Right lobe of liver (tissue), 6 donors: ENCODE measurements around the gene LDLRAD4. TPM values are rescaled to one million over a fixed set of nuclear protein-coding genes. Genes with fewer than 3 reads are reported as not detected.

Experiments used
- ATAC-seq, 4 donors: fragments of 200-7000 bp; cut with Tn5 transposase; one replicate each; pipeline ENCODE4 v1.9.1; 2020; ENCODE audit warnings: mild to moderate bottlenecking in 4 of 4, moderate library complexity in 4 of 4
- DNase-seq, 3 donors: peaks; one replicate each; pipeline ENCODE4 v3.0.0-alpha.2; 2020
- H3K27ac ChIP-seq, 3 donors: fragments of 200-600 bp; one replicate each; pipeline ENCODE4 v1.8.0; 2022
- H3K27me3 ChIP-seq, 2 donors: fragments of 200-600 bp; one replicate each; pipeline ENCODE4 v1.8.0; 2022
- H3K36me3 ChIP-seq, 4 donors: fragments of 200-600 bp; sonication (generic) in 1 of 4; one replicate each; pipeline versions ENCODE4 v1.5.1 to v1.8.0; 2017 to 2022; ENCODE audit warnings: control low read depth in 1 of 4
- H3K4me1 ChIP-seq, 4 donors: fragments of 200-600 bp; sonication (generic) in 1 of 4; one replicate each; pipeline versions ENCODE4 v1.5.1 to v1.8.0; 2017 to 2022; ENCODE audit warnings: control low read depth in 1 of 4
- H3K4me3 ChIP-seq, 3 donors: fragments of 200-600 bp; one replicate each; pipeline ENCODE4 v1.8.0; 2022
- H3K9me3 ChIP-seq, 4 donors: fragments of 200-600 bp; sonication (generic) in 1 of 4; one replicate each; pipeline versions ENCODE4 v1.5.1 to v1.8.0; 2017 to 2022; ENCODE audit warnings: control low read depth in 1 of 4
- CTCF ChIP-seq, 4 donors: fragments of 200-600 bp in 3 of 4; fragments of 450-650 bp in 1 of 4; IDR thresholded peaks; one replicate each; pipeline versions ENCODE4 v1.5.1 to v1.8.0; 2016 to 2022; ENCODE audit warnings: antibody characterized with exemption in 4 of 4, mild to moderate bottlenecking in 2 of 4
- POLR2A ChIP-seq: fragments of 450-650 bp; IDR thresholded peaks from one replicate; pipeline ENCODE4 v1.6.1; 2017; ENCODE audit warnings: antibody characterized with exemption, mild to moderate bottlenecking
- WGBS: methylation state at CpG from one replicate; pipeline ENCODE4 v1.1.6; 2018; ENCODE audit warnings: low coverage, low lambda C conversion rate; ENCODE audit not compliant: insufficient coverage; ENCODE audit errors: missing lambda C conversion rate; 5-methylcytosine and 5-hydroxymethylcytosine counted together
- intact Hi-C, 2 donors: fragments of 100-400 bp; cut with DNase I; formaldehyde crosslinking; loops; one replicate each; pipeline versions ENCODE4 v1.11.2 to v1.14.1; 2022
- total RNA-seq, 6 experiments: library from RNA; depleted of rRNA in 2 of 6; stranded (reverse); fragments of >200 nt in 2 of 6; fragmentation: NEBNext Ultra II Directional in 3 of 6; extraction: Animal tissue kit (Norgen Biotek cat#: 25700) in 3 of 6; gene quantifications; one replicate each; pipeline versions ENCODE4 v1.1.0 to v1.2.4, GENCODE V29; 2016 to 2023
- donor health status: DM: no; HTN: yes; CAD: no.
- donor health status: DM: no; HTN: no; CAD: no.
- donor health status: DM: no; HTN: no; CAD: no.
- donor health status: DM: no; HTN: yes; CAD: no.
- donor health status: DM: no; HTN: yes; CAD: no.

Gene LDLRAD4
- total RNA-seq, 6 experiments from 2014 or later = 10.6 to 66.4 (median 18.7) TPM

- intact Hi-C loops = no loop called here
- DNase-seq = no peak
- H3K4me3 ChIP-seq = no peak overlapping the region
- no peaks in the 10 kb centered on the region for H3K27me3 ChIP-seq
- H3K27ac ChIP-seq = no peak overlapping the region
- ATAC-seq = no peak
- peaks cover 0 to 14% (median 3%) of the 10 kb centered on the region in 4 donors for H3K4me1 ChIP-seq
- H3K9me3 ChIP-seq = no peaks in the 10 kb centered on the region
- WGBS = 98% methylated on average over 5 of the region's 14 CpGs
- TF ChIP-seq CTCF (IDR thresholded peaks at IDR 0.05) = no peak
- TF ChIP-seq POLR2A = no peak
- no peaks in the 10 kb centered on the region for H3K36me3 ChIP-seq
These were observed 158.3 kb downstream of the LDLRAD4 start for GRCh38 chr18:13376841-13377351.

GRCh38 chr18:13377496-13377895 is 158.9 kb downstream of the LDLRAD4 start:
- intact Hi-C loops = no loop called here
- Histone ChIP-seq H3K4me1 (peaks cover 0 to 14% (median 3%) of the 10 kb centered on the region in 4 donors), H3K27ac (no peak overlapping the region), H3K9me3 (no peaks in the 10 kb centered on the region), H3K4me3 (no peak overlapping the region), H3K27me3 (no peaks in the 10 kb centered on the region), H3K36me3 (no peaks in the 10 kb centered on the region)
- DNase-seq (no peak), ATAC-seq (peak in 3 of 4 donors; percentile 17 to 28 (median 23))
- WGBS = 48% methylated on average over 3 of the region's 8 CpGs
- TF ChIP-seq CTCF (IDR thresholded peaks at IDR 0.05) (no peak), POLR2A (no peak)

GRCh38 chr18:13378150-13378549 is 159.6 kb downstream of the LDLRAD4 start:
- WGBS = 91% methylated on average over 6 of the region's 9 CpGs
- TF ChIP-seq POLR2A (no peak), CTCF (IDR thresholded peaks at IDR 0.05) (no peak)
- peaks cover 0 to 14% (median 3%) of the 10 kb centered on the region in 4 donors for H3K4me1 ChIP-seq
- no peaks in the 10 kb centered on the region for H3K9me3 ChIP-seq
- ATAC-seq = no peak
- H3K4me3 ChIP-seq = no peak overlapping the region
- intact Hi-C loops = no loop called here
- no peaks in the 10 kb centered on the region for H3K36me3 ChIP-seq
- H3K27ac ChIP-seq = no peak overlapping the region
- H3K27me3 ChIP-seq = no peaks in the 10 kb centered on the region
- DNase-seq = no peak

GRCh38 chr18:13379062-13379865 is 160.7 kb downstream of the LDLRAD4 start:
- WGBS = 83% methylated on average over 1 of the region's 7 CpGs
- Histone ChIP-seq H3K27ac (no peak overlapping the region), H3K4me3 (no peak overlapping the region), H3K4me1 (peaks cover 0 to 14% (median 3%) of the 10 kb centered on the region in 4 donors), H3K9me3 (no peaks in the 10 kb centered on the region), H3K27me3 (no peaks in the 10 kb centered on the region), H3K36me3 (no peaks in the 10 kb centered on the region)
- DNase-seq (no peak), ATAC-seq (no peak)
- TF ChIP-seq CTCF (IDR thresholded peaks at IDR 0.05) = no peak
- no peak for TF ChIP-seq POLR2A
- intact Hi-C loops = no loop called here
